ENCODE data around the gene AGTR1.

The AGTR1 gene

GRCh38 chr3:148697306-148698189 is at the start of gene AGTR1:
Gene AGTR1 (plus strand): TSS chr3:148697903. CDS start chr3:148741036, 43,133 bp downstream.
- peak; percentile 90 for DNase-seq

GRCh38 chr3:148648685-148649352 is 48.9 kb upstream of the AGTR1 start:
- DNase-seq, result no peak

GRCh38 chr3:148651549-148651948 is 46.2 kb upstream of the AGTR1 start:
- no peak for DNase-seq

GRCh38 chr3:148654433-148654832 is 43.3 kb upstream of the AGTR1 start:
- DNase-seq, result no peak

- no peak for DNase-seq
These were observed 40.2 kb upstream of the AGTR1 start for GRCh38 chr3:148657470-148657869.

GRCh38 chr3:148659512-148659911 is 38.2 kb upstream of the AGTR1 start:
- no peak for DNase-seq

GRCh38 chr3:148680289-148680688 is 17.4 kb upstream of the AGTR1 start:
- no peak for DNase-seq

- DNase-seq, result no peak
These were observed 16.6 kb upstream of the AGTR1 start for GRCh38 chr3:148681080-148681479.

- DNase-seq, result no peak
These were observed 14.7 kb upstream of the AGTR1 start for GRCh38 chr3:148682997-148683396.

GRCh38 chr3:148694116-148694515 is 3.6 kb upstream of the AGTR1 start:
- DNase-seq, result no peak

GRCh38 chr3:148698190-148698810 is 597 bp downstream of the AGTR1 start:
- DNase-seq, result no peak

GRCh38 chr3:148705314-148705713 is 7.6 kb downstream of the AGTR1 start:
- DNase-seq, result no peak

- no peak for DNase-seq
These were observed 10.1 kb downstream of the AGTR1 start for GRCh38 chr3:148707601-148708380.

- no peak for DNase-seq
These were observed 10.7 kb downstream of the AGTR1 start for GRCh38 chr3:148708409-148708808.

- no peak for DNase-seq
These were observed 12.0 kb downstream of the AGTR1 start for GRCh38 chr3:148709560-148710253.

GRCh38 chr3:148710665-148711064 is 13.0 kb downstream of the AGTR1 start:
- DNase-seq, result no peak

- no peak for DNase-seq
These were observed 14.4 kb downstream of the AGTR1 start for GRCh38 chr3:148711981-148712666.

GRCh38 chr3:148714521-148714920 is 16.8 kb downstream of the AGTR1 start:
- DNase-seq, result no peak

GRCh38 chr3:148716657-148717056 is 19.0 kb downstream of the AGTR1 start:
- DNase-seq, result no peak

- no peak for DNase-seq
These were observed 20.3 kb downstream of the AGTR1 start for GRCh38 chr3:148717885-148718561.

Measured in right hindlimb (tissue), 1 donor.